ENCODE data around the gene RFFL.
A peak's percentile ranks its signal among the peaks of the same experiment; 100 is the strongest.
"Not testable (repeated sequence)": the region's sequence is repeated elsewhere in the genome, so short reads cannot be mapped to it uniquely, and the experiment has no call there.

RFFL gene, protein sequence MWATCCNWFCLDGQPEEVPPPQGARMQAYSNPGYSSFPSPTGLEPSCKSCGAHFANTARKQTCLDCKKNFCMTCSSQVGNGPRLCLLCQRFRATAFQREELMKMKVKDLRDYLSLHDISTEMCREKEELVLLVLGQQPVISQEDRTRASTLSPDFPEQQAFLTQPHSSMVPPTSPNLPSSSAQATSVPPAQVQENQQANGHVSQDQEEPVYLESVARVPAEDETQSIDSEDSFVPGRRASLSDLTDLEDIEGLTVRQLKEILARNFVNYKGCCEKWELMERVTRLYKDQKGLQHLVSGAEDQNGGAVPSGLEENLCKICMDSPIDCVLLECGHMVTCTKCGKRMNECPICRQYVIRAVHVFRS

GRCh38 chr17:35063514-35064223 is at the start of gene RFFL:
Gene RFFL (minus strand): TSS chr17:35063707. CDS start chr17:35026553, 37,154 bp downstream.
- peaks cover 4% of the 10 kb centered on the region for H3K36me3 ChIP-seq (replicated peaks)
- in situ Hi-C loops (cut with HindIII; ENCODE audit: low pct_ligation_motif_present, low sequenced_read_pairs) = no loop called here
- peak within 1 kb of the TSS; percentile 95 for H3K27ac ChIP-seq
- H3K4me3 ChIP-seq (ENCODE audit: low read depth, low read length) = no peak within 1 kb of the TSS
- no peak for TF ChIP-seq CTCF (IDR thresholded peaks at IDR 0.05; ENCODE audit: low read depth, low read length, missing control alignments)
- peak; percentile 99 for DNase-seq
- no peaks in the 10 kb centered on the region for H3K27me3 ChIP-seq (replicated peaks)

GRCh38 chr17:35110791-35111190 is 47.3 kb upstream of the RFFL start:
- DNase-seq; H3K36me3 ChIP-seq (replicated peaks); H3K27ac ChIP-seq; in situ Hi-C loops (cut with HindIII; ENCODE audit: low pct_ligation_motif_present, low sequenced_read_pairs); H3K4me3 ChIP-seq (ENCODE audit: low read depth, low read length); H3K27me3 ChIP-seq (replicated peaks): not testable (repeated sequence)

DNA sequence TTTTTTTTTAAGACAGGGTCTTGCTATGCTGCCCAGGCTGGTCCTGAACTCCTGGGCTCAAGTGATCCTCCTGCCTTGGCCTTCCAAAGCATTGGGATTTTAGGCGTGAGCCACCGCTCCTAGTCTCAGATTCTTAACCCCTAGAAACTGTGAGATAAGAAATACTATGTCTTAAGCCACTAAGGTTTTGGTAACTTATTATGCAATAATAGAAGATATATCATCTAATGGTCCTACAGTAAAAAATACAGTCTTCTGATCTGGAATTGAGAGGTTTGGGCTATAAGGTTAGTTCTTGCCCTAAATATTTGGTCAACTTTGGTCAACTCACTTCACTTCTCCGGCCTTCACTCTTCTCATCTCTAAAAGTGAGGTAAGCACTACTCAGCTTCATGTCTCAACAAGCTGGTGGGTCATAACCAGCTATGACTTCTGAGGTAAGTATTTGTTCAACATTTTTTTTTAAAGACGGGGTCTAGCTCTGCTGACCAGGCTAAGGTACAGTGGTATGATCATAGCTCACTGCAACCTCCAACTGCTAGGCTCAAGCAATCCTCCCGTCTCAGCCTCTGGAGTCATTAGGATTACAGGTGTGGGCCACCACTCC is 41.4 kb upstream of the RFFL start:
- Histone ChIP-seq H3K4me3 (ENCODE audit: low read depth, low read length) (no peak overlapping the region), H3K36me3 (replicated peaks) (peaks cover 20% of the 10 kb centered on the region), H3K27me3 (replicated peaks) (no peaks in the 10 kb centered on the region), H3K27ac (no peak overlapping the region)
- no peak for TF ChIP-seq CTCF (IDR thresholded peaks at IDR 0.05; ENCODE audit: low read depth, low read length, missing control alignments)
- DNase-seq = no peak
- in situ Hi-C loops (cut with HindIII; ENCODE audit: low pct_ligation_motif_present, low sequenced_read_pairs) = no loop called here

GRCh38 chr17:35103271-35103670 is 39.8 kb upstream of the RFFL start:
- peaks cover 20% of the 10 kb centered on the region for H3K36me3 ChIP-seq (replicated peaks)

GRCh38 chr17:35101725-35102124 is 38.2 kb upstream of the RFFL start:
- peaks cover 20% of the 10 kb centered on the region for H3K36me3 ChIP-seq (replicated peaks)
- in situ Hi-C loops (cut with HindIII; ENCODE audit: low pct_ligation_motif_present, low sequenced_read_pairs) = no loop called here
- H3K4me3 ChIP-seq (ENCODE audit: low read depth, low read length) = no peak overlapping the region
- H3K27me3 ChIP-seq (replicated peaks) = no peaks in the 10 kb centered on the region
- H3K27ac ChIP-seq = no peak overlapping the region
- TF ChIP-seq CTCF (IDR thresholded peaks at IDR 0.05; ENCODE audit: low read depth, low read length, missing control alignments) = no peak
- no peak for DNase-seq

More at GRCh38 chr17:35103271-35103670, 39.8 kb upstream of the RFFL start:
- TF ChIP-seq CTCF (IDR thresholded peaks at IDR 0.05; ENCODE audit: low read depth, low read length, missing control alignments) = no peak
- H3K27ac ChIP-seq = no peak overlapping the region
- no peaks in the 10 kb centered on the region for H3K27me3 ChIP-seq (replicated peaks)
- in situ Hi-C loops (cut with HindIII; ENCODE audit: low pct_ligation_motif_present, low sequenced_read_pairs) = no loop called here
- no peak for DNase-seq
- no peak overlapping the region for H3K4me3 ChIP-seq (ENCODE audit: low read depth, low read length)

DNA sequence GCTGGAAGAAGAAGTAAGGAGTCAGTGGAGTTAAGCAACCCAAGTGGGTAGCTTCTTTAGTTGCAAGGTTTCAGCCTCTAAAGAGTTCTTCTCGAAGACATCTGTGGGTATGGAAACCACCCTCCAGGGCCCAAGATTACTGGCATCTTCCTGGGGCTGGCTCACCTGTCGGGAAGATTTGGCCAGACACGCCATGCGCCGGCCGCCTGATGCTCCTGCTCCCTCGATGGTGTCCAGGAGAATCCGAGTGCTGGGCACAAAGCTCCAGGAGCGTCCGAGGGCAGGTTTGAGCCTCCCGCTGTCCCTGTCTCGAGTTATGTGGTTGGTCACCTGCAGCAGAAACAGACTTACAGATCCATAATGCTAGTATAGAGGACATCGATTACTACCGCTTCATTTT is 37.5 kb upstream of the RFFL start:
- H3K4me3 ChIP-seq (ENCODE audit: low read depth, low read length) = no peak overlapping the region
- H3K27ac ChIP-seq = no peak overlapping the region
- H3K27me3 ChIP-seq (replicated peaks) = no peaks in the 10 kb centered on the region
- in situ Hi-C loops (cut with HindIII; ENCODE audit: low pct_ligation_motif_present, low sequenced_read_pairs) = no loop called here
- DNase-seq = no peak
- peaks cover 15% of the 10 kb centered on the region for H3K36me3 ChIP-seq (replicated peaks)
- no peak for TF ChIP-seq CTCF (IDR thresholded peaks at IDR 0.05; ENCODE audit: low read depth, low read length, missing control alignments)

Data from brain microvascular endothelial cell (primary cell).